Hematopoietic multipotent progenitor cell treated with erythropoietin and hydrocortisone succinate and interleukin-3 and kit ligand, for 4 days (in vitro differentiated cells): ENCODE results near the gene TTC7B.
"Not testable (repeated sequence)": the region's sequence is repeated elsewhere in the genome, so short reads cannot be mapped to it uniquely, and the experiment has no call there.

ENCODE experiments used
- DNase-seq: peaks from one replicate; pipeline ENCODE4 v3.0.0-alpha.2; 2015

The TTC7B gene

DNA sequence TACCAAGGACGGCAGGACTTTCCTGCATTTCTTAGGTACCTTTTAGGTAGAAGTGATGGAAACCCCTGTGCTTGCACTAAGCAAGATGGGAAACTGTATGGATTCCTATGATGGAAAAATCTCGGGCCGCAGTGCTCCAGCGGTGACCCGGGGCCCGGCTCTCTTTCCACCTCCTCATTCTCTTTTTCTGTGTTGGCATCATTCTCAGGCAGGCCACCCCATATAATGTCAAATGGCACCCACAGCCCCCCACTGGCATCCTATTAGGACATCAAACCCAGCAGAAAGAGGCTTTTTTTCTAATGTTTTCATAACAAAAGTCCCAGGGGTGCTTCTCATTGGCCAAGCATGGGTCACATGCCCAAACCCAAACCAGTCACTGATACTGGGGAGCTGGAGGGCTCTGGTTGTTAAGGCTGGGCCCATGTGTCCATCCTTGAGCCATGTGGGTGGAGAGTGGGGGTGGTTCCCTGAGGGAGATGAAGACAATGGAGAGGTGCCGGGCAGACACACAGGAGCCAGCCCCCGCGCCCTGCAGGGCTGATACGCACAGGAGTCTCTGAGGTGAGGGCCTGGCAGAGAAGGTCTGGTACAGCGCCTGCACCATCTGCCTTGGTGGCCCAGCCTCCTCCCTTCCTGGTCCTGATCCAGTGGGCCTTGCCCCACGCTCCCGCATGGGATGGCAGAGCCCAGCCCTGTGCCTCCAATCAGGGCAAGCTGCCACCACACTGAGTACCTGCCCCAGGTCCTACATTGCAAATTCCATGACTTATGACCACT, 277.3 kb downstream of the TTC7B start:
- DNase-seq = no peak

DNA sequence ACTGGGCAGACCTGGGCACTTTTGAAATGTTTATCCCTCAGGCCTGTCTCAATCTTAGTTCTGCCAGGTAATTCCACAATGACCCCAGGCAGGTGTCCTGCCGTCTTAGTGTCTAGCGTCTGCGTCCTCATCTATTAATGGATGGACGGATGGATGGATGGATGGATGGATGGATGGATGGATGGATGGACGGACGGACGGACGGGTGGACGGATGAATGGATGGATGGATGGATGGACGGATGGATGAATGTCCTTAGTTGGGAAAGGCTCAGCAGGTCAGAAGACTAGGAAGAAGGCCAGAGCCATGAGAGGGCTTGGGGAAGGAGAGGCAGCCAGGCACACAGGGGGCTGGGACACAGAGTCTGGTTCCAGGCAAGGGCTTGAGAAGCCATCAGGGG, 278.1 kb downstream of the TTC7B start:
- DNase-seq = no peak

DNA sequence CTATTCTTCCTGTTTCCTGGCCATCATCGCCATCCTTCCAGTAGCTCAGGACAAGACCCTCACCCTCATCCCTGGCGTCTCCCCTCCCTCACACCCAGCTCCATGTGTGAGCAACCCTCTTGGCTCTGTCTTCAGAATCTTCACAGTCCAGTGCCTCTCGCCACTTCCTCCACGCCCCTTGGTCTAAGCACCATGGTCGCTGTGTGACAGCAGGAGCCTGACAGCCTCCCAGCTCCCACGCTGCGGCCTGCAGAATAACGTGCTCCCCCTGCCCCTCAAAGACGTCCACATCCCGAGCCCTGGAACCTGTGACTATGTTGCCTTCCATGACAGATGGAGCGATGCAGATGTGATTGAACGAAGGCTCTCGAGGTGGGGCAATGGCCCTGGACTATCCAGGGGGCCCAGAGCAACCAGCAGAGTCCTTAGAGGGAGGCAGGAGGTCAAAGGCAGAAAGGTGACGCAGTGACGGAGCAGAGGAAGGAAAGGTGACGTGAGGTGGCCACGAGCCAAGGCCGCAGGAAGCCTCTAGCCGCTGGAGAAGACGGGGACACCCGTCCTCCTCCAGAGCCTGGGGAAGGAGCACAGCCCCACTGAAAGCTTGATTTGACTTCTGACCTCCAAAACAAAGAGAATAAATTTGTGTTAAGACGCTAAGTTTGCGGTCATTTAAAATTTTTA, 279.6 kb downstream of the TTC7B start:
- DNase-seq = no peak

DNA sequence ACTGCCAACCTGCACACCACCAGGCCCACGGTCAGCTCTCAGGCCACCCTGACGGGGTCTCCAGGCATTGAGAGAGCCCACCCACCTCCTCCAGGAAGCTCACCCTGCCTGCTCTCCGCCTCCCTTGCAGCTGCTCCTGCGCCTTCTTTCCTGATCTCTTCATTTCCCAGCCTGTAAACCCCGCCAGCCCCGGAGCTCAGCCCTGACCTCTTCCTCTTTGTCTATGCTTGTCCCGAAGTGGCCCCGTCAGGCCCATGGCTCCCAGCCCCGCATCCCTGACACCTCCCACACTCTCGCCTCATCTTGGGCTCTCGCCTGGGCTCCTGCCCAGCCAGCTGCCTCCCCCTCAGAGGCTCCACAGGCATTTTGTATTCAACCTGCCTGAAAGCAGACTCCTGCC, 280.1 kb downstream of the TTC7B start:
- no peak for DNase-seq

DNA sequence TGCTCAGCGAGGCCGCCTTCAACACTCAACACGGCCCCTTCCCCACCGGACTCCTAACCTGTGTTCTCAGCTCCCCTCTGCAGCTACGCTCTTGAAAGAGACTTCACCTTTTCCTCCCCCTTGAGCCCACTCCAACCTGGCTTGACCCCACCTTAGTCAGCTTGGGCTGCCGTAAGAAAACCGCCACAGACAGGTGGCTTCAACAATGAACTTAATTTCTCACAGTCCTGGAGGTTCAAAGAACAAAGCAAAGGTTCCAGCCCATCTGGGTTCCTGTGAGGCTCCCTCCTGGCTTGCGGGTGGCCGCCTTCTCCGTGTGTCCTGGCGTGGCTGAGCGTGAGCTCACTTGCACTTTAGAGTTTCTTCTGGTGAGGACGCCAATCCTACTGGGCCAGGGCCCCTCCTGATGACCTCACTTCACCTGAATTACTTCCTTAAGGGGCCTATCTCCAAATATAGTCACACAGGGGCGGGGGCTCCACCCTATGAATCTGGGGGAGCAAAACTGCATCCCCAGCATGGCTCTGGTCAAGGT, 280.6 kb downstream of the TTC7B start:
- no peak for DNase-seq

DNA sequence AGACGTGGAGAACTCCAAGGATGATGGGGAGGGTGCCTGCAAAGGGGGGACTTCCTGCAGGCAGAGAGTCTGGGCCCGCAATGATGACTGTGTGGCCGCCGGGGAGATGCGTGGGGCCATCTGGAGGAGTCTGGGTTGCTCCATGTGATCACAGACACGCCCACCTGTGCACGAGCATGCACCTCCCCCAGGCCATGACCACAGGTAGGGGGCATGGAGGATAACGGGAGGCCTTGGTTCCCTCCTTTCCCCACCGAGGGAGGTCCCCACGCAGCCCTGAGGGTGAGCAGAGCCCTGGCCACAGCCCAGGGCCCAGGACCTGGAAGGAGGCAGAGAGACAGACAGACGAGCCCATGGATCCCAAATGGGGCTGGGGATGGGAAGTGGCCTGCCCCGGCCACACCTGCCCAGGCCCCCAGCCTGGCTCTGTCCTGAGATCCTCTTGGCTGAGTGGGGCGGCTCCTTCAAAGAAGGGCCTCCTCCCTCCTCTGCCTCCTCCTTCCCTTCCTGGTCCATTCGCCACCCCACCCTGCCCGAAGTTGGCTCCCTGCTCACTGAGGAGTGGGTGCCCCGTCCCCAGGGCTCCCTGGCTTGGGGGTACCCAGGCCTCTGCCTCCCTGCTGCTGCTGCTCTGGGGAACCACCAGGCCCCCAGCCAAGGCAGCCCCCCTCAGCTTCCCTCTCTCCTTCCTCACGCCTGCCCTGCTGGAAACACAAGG, 281.2 kb downstream of the TTC7B start:
- DNase-seq = no peak

DNA sequence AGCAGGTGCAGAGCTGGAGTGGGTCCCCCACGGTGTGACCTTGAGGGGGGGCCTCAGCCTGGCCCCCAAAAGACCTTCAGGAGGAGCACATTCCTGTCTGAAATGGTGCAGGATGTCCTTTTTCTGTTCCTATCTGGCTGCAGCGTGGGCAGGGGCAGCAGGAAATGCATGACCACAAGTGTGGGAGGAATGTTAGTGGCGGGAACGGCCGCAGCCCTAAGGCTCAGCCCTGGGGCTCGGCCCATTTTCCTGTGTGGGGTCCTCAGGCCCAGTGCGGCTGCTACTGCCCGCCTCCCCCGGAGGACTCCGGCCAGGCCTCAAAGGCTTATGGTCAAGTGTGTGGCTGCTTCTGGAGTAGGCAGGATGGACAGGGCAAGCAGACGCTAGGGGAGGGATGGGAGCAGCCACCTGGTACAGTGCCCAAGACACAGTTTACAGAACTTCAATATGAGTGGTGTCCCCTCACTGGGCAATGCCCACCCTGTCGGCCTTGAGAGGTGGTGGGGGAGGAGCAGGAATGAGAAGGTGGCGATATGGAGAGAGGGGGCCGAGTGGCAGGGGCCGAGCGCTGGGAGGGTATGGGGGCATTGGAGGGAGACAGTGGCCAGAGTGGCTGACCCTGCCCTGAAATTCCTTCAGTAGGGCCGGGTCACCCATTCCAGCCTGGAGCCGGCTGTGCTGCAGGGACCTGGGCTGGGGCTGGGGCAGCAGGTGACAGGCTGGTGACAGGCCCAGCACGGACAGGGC, 282.0 kb downstream of the TTC7B start:
- DNase-seq = peak; percentile 53

DNA sequence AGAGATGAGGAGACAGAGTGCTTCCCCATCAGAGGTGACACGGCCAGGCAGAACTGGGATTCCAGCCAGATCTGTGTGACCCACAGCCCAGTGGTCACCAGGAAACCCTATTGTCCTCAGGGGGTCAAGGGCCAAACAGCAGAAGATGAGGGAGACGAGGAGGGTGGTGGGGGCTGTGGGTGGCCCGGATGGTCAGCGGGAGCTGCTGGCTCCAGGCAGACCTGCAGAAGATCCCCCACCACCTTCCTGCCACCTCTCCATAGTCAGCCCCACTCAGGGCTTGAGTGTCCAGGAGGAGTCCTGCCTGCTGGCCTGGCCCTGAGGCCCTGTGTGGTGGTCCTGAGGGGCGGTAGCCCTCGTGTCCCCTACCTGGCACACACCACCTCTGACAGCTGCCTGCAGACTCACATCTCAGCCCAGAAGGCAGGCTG, 282.6 kb downstream of the TTC7B start:
- no peak for DNase-seq

DNA sequence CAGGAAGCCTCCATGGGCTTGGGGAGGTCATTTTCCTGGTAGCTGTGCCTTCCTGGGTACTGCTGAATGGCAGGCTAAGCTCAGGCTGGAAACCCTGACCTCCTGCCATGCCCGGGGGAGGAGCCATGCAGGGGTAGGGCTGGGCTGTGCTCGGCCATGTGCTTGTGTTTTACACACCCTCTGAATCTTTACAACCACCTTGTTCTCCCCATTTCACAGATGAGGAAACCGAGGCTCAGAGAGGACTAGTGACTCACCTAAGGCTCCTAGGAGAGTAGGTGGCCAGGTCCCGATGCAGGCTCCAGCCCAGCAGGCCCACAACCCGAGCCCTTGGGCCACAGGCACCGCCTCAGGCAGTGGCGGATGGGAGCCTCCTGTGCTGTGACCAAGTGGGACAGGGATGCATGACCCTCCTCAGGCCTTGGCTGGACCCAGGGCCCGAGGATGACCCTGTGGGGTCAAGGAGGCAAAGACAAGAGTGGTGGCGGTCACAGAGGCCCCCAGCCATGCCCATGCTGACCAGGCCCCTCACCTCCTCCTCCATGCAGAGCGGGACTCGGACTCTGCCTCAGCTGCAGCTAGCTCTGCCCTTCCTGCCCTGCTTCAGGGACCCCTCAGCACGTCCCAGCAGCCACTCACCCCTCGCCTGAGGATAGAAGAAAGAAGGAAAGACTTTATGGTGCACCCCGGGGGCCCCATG, 283.3 kb downstream of the TTC7B start:
- DNase-seq = no peak

DNA sequence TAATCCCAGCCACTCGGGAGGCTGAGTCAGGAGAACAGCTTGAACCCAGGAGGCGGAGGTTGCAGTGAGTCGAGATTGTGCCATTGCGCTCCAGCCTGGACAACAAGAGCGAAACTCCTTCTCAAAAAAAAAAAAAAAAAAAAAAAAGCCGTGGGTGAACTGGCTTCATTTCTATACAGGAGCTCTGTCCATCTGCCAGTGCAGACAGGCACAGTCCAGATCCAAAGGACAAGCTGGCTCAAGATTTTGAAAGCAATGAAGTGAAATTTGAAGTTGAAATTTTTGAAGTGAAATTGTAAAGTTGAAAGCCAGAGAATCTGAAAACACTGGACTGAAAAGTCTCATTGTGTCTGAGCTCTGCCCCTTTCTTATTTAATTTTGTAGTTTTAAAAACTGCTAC, 284.7 kb downstream of the TTC7B start:
- no peak for DNase-seq

DNA sequence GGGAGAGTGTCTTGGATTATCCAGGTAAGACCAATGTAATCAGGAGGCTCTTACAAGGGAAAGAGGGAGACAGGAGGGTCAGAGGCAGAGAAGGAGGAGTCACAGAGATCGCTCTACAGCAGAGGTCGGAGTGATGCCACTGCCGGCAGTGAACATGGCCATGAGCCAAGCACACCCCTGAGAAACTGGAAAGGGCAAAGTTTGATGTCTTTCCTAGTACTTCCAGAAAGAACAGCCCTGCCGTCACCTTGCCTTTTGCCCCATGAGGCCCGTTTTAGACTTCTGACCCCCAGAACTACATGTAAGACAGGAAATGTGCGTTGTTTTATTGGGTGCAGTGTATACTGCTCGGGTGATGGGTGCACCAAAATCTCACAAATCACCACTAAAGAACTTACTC, 285.7 kb downstream of the TTC7B start:
- DNase-seq = no peak

DNA sequence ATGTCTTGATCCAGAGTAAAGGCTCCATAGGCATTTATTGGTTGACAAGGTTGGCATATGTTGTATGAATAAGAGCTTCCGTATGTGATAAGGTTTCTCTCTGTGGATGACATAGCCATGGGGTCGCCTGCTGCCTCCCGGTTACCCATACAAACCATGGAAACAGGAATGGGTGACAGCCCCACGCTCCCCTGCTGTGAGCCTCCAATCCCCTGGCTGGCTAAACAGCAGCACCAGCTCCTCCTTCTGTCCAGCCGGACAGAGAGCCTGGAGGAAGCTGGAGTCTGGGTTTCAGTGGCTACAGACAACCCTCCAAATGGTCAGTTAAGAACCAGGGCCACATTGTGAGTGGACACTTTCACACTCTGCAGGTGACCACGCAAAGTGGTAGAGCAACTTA, 288.3 kb downstream of the TTC7B start:
- DNase-seq = no peak

DNA sequence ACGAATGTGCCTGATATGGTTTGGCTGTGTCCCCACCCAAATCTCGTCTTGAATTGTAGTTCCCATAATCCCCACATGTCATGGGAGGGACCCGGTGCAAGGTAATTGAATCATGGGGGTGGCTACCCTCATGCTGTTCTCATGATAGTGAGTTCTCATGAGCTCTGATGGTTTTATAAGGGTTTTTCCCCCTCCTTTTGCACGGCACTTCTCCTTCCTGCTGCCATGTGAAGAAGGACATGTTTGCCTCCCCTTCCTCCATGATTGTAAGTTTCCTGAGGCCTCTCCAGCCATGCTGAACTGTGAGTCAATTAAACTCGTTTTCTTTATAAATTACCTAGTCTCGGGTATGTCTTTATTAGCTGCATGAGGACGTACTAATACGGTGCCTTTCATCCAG, 289.7 kb downstream of the TTC7B start:
- DNase-seq = not testable (repeated sequence)

DNA sequence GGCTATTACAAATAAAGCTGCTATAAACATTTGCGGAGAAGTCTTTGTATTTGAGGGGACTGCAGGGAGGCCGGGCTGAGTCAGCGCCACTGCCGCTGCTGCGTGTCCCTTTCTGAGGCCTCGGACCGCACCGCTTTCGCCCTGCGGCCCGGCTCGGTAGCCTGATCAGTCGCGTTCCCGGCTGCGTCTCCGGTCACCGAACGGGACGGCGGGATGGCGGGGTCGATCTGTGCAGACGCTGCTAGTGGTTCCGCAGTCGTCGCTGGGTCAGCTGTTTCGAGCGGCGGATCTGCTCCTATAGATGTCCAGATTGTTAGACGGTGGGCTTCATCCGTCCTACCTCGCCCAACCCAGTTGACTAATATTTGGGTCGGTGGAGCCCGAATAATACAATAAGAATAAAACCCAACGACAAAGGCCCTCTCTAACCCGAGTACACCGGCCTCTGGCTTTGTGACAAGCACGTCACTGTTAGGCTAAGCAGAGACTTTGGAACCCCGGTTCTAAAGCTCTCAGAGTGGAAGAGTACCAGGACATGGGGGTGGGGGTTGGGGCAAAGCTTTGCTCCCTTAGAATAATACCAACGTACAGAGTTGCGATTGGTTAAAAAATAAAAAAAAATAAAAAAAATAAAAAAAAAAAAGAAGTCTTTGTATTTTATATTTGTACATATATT, 290.7 kb downstream of the TTC7B start:
- not testable (repeated sequence) for DNase-seq

DNA sequence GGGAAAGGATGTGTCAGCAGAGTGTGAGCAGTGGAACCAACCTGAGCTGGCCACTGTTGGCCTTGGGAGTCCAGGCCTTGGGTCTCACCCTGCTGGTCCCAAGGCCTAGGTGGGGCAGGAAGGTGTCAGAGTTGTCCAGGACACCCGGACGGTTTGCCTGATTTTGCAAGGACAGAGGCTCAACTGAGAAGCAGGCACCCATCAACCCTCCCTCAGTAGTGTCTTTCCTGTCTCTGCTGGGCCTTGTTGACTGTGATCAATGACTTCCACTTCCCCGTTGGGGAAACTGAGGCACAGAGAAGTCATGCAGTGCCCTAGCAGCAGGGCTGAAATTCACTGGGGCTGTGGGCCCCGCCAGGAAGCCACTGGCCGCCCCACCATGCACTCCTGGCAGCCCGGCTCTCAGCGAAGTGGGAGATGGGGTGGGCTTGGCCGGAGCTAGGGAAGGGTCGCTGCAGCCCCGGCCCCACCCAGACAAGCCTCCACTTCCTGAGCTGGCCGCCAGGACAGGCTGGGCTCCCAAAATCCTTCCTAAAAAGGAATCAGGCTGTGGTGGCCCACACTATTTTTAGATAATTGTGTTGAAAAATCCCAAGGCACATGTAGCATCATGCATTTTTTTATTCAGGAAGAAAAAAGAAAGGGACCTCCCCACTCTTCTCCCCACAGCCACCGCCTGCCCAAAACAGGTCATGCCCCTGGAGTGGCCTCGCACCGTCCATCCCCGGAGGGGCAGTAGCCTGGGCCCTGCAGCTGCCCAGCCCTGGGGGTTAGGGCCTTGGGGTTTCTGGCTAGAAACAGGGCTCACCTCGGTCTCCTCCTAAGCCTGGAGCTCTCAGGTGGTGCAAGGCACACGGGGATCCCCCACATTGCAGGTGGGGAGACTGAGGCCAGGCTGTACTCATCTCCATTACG, 292.0 kb downstream of the TTC7B start:
- no peak for DNase-seq

DNA sequence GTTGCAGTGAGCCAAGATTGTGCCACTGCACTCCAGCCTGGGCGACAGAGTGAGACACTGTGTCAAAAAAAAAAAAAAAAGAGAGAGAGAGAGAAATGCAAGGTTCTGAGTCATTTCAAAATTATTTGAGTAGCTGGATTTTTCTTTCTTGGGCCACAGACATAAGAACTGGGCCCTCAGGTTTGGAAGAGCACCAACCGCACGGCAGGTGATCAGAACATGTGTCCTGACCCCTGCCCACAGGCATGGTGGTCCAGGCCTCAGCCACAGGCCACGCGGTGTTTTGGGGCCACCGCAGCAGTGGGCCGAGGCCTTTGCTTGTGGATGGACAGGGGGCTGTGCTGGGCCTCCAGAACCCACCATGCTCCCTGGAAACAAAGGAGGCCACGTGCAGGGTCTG, 292.7 kb downstream of the TTC7B start:
- no peak for DNase-seq

DNA sequence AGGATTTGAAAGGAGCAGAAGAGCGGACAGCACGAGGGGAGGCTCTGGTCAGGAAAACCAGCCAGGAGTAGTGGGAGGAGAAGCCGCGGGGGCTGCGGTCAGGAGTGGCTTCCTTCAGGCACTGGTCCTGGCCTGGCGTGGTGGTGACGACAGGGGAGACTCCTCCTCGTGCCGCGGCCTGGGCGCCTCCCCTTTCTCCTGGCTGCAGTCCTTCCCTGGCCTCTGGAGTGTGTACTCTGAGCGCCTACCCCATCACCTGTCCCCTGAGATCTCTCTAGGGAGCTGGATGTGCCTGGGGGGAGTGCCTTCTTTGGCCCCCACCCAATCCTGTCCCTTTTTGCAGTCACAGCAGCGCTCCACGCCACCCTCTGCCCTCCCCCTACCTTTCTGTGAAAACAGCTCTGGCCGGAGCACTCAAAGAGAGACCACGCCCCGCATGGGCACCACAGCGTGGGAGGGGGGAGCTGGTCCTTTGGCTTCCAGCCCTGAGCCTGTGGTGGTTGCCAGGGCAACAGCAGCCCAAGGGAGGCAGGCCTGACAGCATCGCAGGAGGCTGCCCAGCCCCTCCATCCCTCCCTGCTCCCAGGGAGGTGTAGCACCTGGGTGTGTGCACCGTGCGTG, 293.5 kb downstream of the TTC7B start:
- DNase-seq = peak; percentile 47

DNA sequence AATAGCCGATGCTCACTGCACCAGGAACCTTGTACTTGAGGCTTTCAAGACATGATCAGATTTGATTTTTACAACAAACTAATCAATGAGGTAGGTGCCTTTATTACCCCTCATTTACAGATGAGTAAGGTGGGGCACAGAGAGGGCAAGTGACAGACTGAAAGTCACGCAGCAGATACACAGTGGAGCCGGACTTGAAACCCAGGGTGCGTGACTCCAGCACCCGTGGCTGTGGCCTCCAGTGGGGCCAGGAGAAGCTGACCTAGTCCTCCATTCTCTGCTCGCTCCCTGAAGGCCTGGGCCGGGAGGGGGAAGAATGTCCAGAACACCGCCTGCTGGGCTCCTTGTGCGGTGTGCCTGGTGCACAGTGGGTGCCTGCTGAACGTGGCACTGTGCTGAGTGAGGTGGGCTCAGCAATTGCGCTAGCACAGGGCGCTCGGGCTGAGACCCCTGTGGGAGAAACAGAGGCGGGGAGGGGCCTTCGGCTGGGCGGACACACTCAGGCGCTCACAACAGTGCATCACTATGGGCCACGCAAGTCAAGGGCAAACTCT, 294.2 kb downstream of the TTC7B start:
- DNase-seq = no peak

DNA sequence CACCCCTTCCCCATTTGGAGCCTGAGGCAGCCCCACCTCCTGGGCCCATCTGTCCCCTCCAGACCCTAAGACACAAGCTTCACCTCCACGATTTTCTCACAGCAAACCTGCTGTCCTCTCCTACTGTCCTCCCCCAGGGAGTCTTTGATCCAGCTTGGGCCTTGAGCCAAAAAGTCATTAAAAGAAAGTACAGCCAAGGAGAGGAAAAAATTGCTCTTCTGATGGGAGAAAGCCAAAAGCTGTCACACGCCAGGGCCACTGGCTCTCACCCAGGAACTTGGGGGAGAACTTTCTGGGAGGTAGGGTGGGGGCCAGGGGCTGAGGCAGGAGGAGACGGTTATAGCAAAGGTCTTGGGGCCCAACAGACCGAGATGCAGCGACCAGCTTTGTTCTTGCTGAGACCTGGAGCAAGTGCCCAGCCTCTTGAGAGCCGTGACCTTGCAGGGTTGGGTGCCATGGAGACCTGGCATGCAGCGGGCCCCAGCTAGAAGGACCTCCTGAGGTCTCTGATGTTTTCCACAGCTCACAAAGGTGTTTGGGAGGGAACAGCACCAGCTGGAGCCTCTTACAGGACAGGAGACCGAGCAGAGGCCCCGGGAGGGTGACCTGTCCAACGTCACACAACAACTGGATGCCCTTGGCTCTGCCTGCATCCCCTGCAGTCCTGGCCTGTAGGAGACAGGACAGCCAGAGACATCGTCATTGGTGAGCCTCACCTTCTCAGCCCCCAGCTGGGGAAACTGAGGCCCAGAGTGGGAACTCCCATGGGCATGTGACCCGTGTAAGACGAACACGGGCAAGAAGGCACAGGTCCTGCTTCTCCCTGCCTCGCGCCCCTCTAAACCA, 294.9 kb downstream of the TTC7B start:
- no peak for DNase-seq
